Measurements from ENCODE around the gene PDGFRA.

DNA sequence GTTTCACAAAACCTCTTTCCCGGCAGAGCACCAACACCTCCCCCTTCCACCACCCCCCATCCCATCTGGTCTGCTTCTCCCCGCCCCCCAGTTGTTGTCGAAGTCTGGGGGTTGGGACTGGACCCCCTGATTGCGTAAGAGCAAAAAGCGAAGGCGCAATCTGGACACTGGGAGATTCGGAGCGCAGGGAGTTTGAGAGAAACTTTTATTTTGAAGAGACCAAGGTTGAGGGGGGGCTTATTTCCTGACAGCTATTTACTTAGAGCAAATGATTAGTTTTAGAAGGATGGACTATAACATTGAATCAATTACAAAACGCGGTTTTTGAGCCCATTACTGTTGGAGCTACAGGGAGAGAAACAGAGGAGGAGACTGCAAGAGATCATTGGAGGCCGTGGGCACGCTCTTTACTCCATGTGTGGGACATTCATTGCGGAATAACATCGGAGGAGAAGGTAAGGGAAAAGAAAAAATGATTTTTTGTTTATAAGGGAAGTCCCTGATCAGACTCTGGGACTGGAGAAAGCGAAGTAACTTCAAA, at the start of gene PDGFRA:
- TF ChIP-seq CTCF (IDR thresholded peaks at IDR 0.05; ENCODE audit: poor library complexity, severe bottlenecking) (no peak), SMC3 (conservative IDR thresholded peaks at IDR 0.05; ENCODE audit: poor library complexity) (no peak), EP300 (conservative IDR thresholded peaks at IDR 0.05; ENCODE audit: poor library complexity, severe bottlenecking) (no peak), TAF1 (IDR thresholded peaks at IDR 0.05; ENCODE audit: low read depth) (no peak)

All from neural cell (in vitro differentiated cells).